GM19328 (cell line): Measurements from ENCODE around the gene MALRD1.

Experiments
- ATAC-seq: cut with Tn5 transposase; IDR thresholded peaks from one replicate; pipeline ENCODE4 v1.9.1; 2021; ENCODE audit warnings: mild to moderate bottlenecking, moderate library complexity; ENCODE audit not compliant: unreplicated experiment

The MALRD1 gene

DNA sequence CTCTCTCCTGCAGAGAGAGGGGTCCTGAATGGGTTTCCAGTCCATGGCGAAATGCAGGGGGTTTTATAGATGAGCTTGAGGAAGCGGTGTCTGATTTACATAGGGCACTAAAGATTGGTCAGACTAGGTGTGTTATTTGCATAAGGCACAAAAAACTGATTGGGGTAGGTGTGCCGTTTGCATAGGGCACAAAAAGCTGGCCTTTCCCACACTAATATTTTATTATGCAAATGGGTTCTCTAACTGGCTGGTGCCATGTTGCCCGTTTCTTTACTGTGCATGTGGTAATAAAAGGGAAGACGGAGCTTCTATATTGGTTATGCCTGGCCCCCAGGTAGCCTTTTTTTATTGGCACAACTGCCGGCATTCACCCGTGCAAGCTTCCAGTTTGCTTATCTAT lies 50.2 kb downstream of the MALRD1 start:
- ATAC-seq, result no peak

DNA sequence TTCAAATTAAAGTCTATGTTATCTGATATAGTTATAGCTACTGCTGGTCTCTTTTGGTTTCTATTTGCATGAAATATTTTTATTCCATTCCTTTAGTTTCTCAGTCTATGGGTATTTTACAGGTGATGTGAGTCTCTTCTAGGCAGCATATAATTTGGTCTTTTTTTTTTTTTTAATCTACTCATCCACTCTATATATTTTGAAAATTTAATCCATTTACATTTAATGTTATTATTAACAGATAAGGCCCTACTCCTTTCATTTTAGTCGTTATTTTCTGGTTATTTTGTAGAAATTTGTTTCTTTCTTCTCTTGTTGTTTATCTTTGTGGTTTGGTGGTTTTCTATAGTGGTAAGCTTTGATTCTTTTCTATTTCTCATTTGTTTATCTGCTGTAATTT lies 58.8 kb downstream of the MALRD1 start:
- no peak for ATAC-seq

DNA sequence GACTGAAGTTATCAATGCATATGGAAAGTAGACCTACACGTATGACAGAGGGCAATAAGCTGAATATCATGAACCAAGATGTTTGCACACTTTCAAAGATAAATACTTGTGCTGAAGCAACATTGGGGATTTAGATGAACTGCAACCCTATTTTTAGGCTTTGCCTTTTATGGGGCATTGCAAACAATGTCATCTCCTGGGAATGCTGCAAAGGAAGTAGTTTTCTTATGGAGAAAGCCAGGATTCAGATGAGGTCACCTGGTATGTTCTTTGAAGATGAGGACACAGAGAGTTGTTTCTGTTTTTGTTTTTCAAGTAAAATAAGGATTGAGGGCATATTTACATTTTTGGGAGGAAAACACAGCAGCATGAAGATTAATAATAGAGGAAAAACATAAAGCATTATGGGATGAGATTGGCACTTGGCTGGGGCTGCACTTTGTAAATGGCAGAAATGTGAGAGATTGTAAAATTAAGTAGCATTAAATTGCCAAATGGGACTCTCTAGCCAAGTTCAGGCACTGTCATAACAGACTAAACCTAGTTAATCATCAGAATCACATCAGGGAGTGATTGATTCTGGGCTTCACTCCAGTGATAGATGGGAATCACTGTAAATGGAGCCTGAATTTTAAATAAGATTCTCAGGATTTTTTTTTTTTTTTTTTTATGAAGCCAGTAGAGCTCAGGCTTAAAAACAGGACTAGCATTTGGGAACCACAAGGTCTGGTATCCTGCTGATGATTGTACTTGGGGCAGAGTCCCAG lies 63.1 kb downstream of the MALRD1 start:
- ATAC-seq, result no peak

GRCh38 chr10:19117438-19117837 lies 68.8 kb downstream of the MALRD1 start:
- ATAC-seq, result no peak

- no peak for ATAC-seq
Measured at GRCh38 chr10:19119191-19119590, 70.6 kb downstream of the MALRD1 start.

DNA sequence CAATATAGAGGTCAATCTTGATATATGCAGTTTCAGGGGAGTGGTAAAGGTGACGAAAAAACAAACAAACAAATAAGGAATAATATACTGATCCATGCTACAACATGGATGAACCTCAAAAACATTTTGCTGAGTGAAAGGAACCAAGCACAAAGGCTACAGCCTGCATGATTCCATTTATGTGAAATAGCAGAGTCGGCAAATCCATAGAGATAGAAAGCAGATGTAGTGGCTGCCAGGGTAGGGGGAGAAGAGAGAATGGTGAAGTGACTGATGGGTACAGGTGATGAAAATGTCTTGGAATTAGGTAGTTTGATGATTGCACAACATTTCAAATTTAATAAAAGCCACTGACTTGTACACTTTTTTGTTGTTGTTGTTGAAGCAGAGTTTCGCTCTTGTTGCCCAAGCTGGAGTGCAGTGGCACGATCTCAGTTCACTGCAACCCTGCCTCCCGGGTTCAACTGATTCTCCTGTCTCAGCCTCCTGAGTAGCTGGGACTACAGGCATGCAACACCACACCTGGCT lies 71.8 kb downstream of the MALRD1 start:
- ATAC-seq, result no peak

GRCh38 chr10:19133992-19134391 lies 85.4 kb downstream of the MALRD1 start:
- no peak for ATAC-seq

- no peak for ATAC-seq
Measured at GRCh38 chr10:19142967-19143366, 94.4 kb downstream of the MALRD1 start.

DNA sequence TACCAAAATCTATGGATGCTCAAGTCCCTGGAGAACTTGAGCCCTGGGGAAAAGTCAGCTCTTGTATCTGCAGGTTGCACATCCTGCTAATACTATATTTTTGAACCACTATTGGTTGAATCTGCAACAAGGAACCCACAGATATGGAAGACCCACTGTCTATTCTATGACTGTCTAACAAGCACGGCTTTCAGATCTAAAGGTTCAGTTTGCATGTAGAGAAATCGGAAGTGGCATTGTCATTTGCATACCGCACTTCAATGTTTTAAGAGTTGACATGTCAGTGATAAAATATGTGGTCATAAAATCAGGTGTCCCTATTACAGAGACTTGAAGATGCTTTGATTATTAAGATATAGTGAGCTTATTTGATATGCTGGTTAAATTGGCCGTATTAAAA lies 95.6 kb downstream of the MALRD1 start:
- no peak for ATAC-seq

DNA sequence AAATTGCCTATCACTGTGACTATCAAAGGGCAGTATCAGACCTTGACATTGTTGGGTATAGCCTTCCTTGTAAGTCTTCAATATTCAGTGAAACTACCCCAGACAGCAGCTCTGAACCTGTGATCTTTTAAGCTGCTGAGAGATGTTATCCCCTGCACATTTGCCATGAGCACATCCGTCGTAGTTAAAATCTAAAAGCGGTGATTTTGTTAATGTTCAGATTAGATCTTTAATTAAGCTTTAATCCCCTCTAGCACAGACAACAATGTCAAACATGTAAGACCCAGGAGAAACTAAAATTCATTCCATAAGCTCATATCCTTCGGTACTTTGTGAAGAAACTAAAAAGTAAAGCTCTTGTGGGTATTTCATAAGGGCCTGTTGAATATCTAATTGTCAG lies 105.8 kb downstream of the MALRD1 start:
- no peak for ATAC-seq

GRCh38 chr10:19158358-19158757 lies 109.8 kb downstream of the MALRD1 start:
- no peak for ATAC-seq

- no peak for ATAC-seq
Measured at GRCh38 chr10:19158870-19159269, 110.3 kb downstream of the MALRD1 start.

- no peak for ATAC-seq
Measured at GRCh38 chr10:19164461-19164860, 115.9 kb downstream of the MALRD1 start.

DNA sequence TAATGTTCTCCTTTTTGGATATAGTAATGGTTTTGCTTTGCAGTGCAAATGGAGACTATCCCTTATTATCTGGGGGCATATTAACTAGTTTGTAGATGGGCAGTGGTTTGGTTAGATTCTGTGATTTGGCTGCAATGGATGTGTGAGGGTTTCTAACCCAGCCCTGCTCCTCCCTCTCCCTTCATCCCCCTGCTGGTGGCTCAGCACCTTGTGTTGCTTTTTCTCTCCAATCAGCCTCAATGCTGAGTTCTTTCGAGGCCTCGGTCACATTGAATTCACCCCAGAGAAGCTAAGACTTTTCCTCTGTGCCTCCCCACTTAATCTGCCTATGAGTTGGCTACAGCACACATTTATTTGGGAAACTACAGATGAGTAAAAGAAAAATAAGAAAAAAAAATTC lies 120.0 kb downstream of the MALRD1 start:
- ATAC-seq, result no peak

DNA sequence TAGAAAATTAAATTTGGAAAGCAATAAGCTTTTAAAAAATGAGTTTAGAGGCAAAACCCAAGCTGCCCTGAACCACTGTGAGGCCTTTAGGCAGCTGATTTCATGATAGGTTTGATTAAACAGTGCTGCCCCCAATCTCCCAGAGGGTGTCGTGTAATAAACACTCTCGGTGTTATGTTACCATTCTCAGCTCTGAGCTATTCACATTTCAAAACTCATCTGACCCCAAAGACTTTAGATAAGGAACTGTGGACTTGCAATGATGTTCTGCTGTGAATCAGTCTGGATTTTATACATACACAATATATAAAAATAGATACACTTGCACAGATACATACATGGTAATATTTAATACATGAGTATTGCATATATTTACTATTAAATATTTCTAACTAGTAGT lies 120.4 kb downstream of the MALRD1 start:
- ATAC-seq, result no peak

DNA sequence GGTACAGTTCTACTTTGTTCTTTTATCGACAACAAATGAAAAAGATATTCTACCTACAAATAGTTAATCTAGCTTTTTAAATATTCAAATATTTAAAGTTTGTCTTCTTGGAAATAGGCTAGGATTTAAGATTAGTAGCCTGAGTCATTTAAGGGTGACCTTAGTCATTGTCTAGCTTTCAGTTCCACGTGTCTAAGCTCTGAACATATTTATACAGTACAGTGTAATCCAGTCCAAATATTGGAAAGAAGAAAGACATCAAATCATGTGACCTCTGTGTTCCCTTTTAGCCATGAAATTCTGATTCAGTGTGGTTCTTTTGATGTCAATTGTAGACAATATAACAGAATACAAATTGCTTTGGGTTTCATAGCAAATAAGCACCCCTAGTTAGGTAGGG lies 121.1 kb downstream of the MALRD1 start:
- ATAC-seq, result no peak

- ATAC-seq, result no peak
Measured at GRCh38 chr10:19178675-19179074, 130.1 kb downstream of the MALRD1 start.

DNA sequence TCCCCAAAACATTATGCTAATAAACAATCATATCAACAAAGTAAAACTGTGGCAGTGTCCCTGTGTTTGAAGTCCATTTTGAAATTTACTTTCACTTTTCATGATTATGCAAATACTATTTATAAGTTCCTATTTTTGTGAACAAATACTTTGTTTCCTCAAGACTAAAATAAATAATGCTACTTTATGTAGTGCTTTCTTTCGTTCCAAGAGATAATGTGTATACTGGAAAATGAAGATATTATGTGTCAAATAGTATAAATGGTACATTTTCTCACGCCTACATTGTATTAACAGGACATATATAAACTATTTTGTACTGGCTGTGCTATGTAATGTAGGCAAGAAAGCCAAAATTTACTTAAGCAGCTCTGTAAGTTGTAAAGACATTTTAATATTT lies 136.3 kb downstream of the MALRD1 start:
- no peak for ATAC-seq

DNA sequence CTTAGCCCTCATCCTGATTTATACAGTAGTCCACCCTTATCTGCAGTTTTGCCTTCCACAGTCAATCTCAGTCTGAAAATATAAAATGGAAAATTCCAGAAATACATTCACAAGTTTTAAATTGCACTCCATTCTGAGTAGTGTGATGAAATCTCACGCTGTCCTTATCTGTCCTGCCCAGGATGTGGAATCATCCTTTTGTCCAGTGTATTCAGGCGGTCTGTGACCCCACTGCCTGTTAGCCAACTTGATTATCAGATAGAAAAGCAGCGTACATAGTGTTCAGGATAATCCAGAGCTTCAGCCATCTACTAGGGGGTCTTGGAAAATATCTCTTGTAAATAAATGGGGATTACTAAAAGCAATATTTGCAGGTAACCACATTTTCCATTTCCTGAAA lies 146.3 kb downstream of the MALRD1 start:
- no peak for ATAC-seq

DNA sequence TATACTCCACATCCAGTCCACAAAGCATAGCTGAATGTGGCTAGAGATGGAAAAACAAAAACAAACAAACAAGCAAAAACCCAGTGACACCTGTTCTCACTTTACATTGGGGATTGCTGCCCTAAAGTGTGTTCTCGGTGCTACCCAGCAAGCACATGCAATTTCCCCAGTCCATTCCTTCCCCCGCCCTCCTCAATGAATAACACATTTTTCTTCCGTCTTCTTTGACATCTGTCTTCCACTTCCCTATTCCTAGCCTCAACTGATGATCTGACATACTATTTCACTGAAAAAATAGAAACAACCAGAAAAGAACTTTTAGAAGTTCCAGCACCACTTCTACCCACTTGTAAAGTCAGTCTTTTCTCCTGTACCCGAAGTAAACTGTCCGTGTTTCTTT lies 147.1 kb downstream of the MALRD1 start:
- no peak for ATAC-seq

GRCh38 chr10:19200211-19200610 lies 151.6 kb downstream of the MALRD1 start:
- ATAC-seq, result no peak

DNA sequence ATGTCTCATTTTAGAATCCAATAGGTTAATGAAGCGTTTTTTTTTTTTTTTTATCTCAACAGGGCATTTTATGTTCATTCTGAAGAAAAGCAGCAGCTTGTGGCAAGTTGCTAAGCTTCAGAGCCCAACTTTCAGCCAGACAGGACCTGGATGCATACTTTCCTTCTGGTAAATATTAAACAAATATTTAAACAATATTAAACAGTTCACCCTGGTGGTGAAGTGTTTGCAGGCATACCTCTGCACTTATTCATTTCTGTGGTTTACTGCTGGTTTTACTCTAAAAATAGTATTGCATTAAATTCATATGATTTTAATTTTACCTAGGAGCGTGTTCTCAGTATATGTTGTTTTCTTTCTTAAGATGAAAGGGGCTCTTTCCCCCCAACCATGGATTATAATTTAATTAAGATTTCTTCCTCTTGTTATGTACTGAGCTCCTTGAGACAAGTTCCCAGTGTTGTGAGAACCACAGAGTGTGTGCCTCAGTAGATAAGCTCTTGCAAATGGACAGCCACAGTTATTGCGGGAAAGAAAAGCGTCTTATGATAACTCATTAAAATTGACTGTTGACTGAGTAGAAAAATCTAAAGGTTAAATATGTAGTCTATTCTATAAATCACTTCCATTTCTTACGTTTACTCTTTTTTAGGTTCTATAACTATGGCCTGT lies 155.8 kb downstream of the MALRD1 start:
- ATAC-seq, result no peak
